ENCODE measurements around the gene BSCL2.
"Not testable (repeated sequence)": the region's sequence is repeated elsewhere in the genome, so short reads cannot be mapped to it uniquely, and the experiment has no call there.

Gene BSCL2

GRCh38 chr11:62716816-62717215, 9.6 kb upstream of the BSCL2 start:
- no peak for DNase-seq

- no peak for DNase-seq
Observed at GRCh38 chr11:62716206-62716605, 9.0 kb upstream of the BSCL2 start.

- no peak for DNase-seq
Observed at GRCh38 chr11:62715150-62716130, 8.2 kb upstream of the BSCL2 start.

- no peak for DNase-seq
Observed at GRCh38 chr11:62713343-62713742, 6.1 kb upstream of the BSCL2 start.

- no peak for DNase-seq
Observed at GRCh38 chr11:62712861-62713260, 5.6 kb upstream of the BSCL2 start.

- DNase-seq = no peak
Observed at GRCh38 chr11:62712276-62712812, 5.1 kb upstream of the BSCL2 start.

- no peak for DNase-seq
Observed at GRCh38 chr11:62710001-62710345, 2.7 kb upstream of the BSCL2 start.

GRCh38 chr11:62709247-62710000, 2.2 kb upstream of the BSCL2 start:
- DNase-seq = peak; percentile 98

- peak; percentile 43 for DNase-seq
Observed at GRCh38 chr11:62708793-62709192, 1.6 kb upstream of the BSCL2 start.

- no peak for DNase-seq
Observed at GRCh38 chr11:62708392-62708791, 1.2 kb upstream of the BSCL2 start.

- no peak for DNase-seq
Observed at GRCh38 chr11:62706850-62707247, 375 bp downstream of the BSCL2 start.

- peak; percentile 97 for DNase-seq
Observed at GRCh38 chr11:62705880-62706849, 1.1 kb downstream of the BSCL2 start.

- no peak for DNase-seq
Observed at GRCh38 chr11:62705413-62705812, 1.8 kb downstream of the BSCL2 start.

- DNase-seq = not testable (repeated sequence)
Observed at GRCh38 chr11:62703921-62704320, 3.3 kb downstream of the BSCL2 start.

- peak; percentile 70 for DNase-seq
Observed at GRCh38 chr11:62702246-62702645, 5.0 kb downstream of the BSCL2 start.

- DNase-seq = peak; percentile 79
Observed at GRCh38 chr11:62694455-62695167, 12.6 kb downstream of the BSCL2 start.

GRCh38 chr11:62693624-62694023, 13.6 kb downstream of the BSCL2 start:
- not testable (repeated sequence) for DNase-seq

GRCh38 chr11:62689421-62690183, 17.6 kb downstream of the BSCL2 start, which contains the start of gene LRRN4CL:
Gene LRRN4CL, minus strand, starts transcription at chr11:62689530. Its CDS starts 1,022 bp downstream, at chr11:62688508.
- DNase-seq = no peak

GRCh38 chr11:62688491-62688890, 18.7 kb downstream of the BSCL2 start:
- no peak for DNase-seq

GRCh38 chr11:62687508-62688396, 19.5 kb downstream of the BSCL2 start:
- no peak for DNase-seq
